H9 (cell line): Measurements from ENCODE around the gene GPN3. TPM values are rescaled to one million over a fixed set of nuclear protein-coding genes. Genes with fewer than 3 reads are reported as not detected.

Source experiments
- DNase-seq: peaks from one replicate; pipeline ENCODE4 v3.0.0-alpha.2; 2017
- H2AFZ ChIP-seq: one replicate; pipeline ENCODE4 v1.6.1; 2013; ENCODE audit warnings: mild to moderate bottlenecking, low read length, control low read depth, moderate library complexity
- H2AK5ac ChIP-seq: 2 replicates; pipeline ENCODE4 v1.6.1; 2013; ENCODE audit warnings: low read length, control low read depth, mixed read lengths; ENCODE audit not compliant: insufficient read length
- H2BK120ac ChIP-seq: one replicate; pipeline ENCODE4 v1.6.1; 2013; ENCODE audit warnings: low read depth, mild to moderate bottlenecking, low read length, control low read depth, inconsistent platforms; ENCODE audit not compliant: poor library complexity, severe bottlenecking
- H2BK12ac ChIP-seq: 2 replicates; pipeline ENCODE4 v1.6.1; 2013; ENCODE audit warnings: low read length, control low read depth, mixed read lengths, low read depth; ENCODE audit not compliant: insufficient read length
- H2BK15ac ChIP-seq: 2 replicates; pipeline ENCODE4 v1.6.1; 2013; ENCODE audit warnings: low read depth, low read length, control low read depth
- H2BK20ac ChIP-seq: one replicate; pipeline ENCODE4 v1.6.1; 2013; ENCODE audit warnings: low read depth, mild to moderate bottlenecking, low read length, control low read depth, inconsistent platforms; ENCODE audit not compliant: poor library complexity, severe bottlenecking
- H2BK5ac ChIP-seq: 2 replicates; pipeline ENCODE4 v1.6.1; 2013; ENCODE audit warnings: low read length, control low read depth, mixed read lengths; ENCODE audit not compliant: insufficient read length
- H3K14ac ChIP-seq: 2 replicates; pipeline ENCODE4 v1.6.1; 2013; ENCODE audit warnings: low read length, control low read depth; ENCODE audit not compliant: insufficient read depth
- H3K18ac ChIP-seq: 2 replicates; pipeline ENCODE4 v1.6.1; 2013; ENCODE audit warnings: low read depth, mild to moderate bottlenecking, mixed read lengths, low read length, control low read depth; ENCODE audit not compliant: insufficient read length
- H3K23ac ChIP-seq: 2 replicates; pipeline ENCODE4 v1.6.1; 2013; ENCODE audit warnings: low read length, control low read depth, mixed read lengths, low read depth; ENCODE audit not compliant: insufficient read length
- H3K23me2 ChIP-seq: 2 replicates; pipeline ENCODE4 v1.6.1; 2013; ENCODE audit warnings: low read depth, mild to moderate bottlenecking, mixed read lengths, low read length, control low read depth; ENCODE audit not compliant: insufficient read length, poor library complexity, severe bottlenecking
- H3K27ac ChIP-seq: 2 replicates; pipeline ENCODE4 v1.5.1; 2013; ENCODE audit warnings: low read length, control low read depth, mixed read lengths, low read depth; ENCODE audit not compliant: insufficient read length
- H3K27me3 ChIP-seq: 2 replicates; pipeline ENCODE4 v1.6.1; 2013; ENCODE audit warnings: low read length, control low read depth, inconsistent platforms; ENCODE audit not compliant: insufficient read depth
- H3K4ac ChIP-seq: 2 replicates; pipeline ENCODE4 v1.6.1; 2013; ENCODE audit warnings: low read depth, mild to moderate bottlenecking, control low read depth, inconsistent platforms, low read length, moderate library complexity
- H3K4me1 ChIP-seq: 2 replicates; pipeline ENCODE4 v1.6.1; 2013; ENCODE audit warnings: low read length, control low read depth, inconsistent platforms; ENCODE audit not compliant: insufficient read depth
- H3K4me2 ChIP-seq: 2 replicates; pipeline ENCODE4 v1.6.1; 2013; ENCODE audit warnings: low read length, control low read depth, mixed read lengths; ENCODE audit not compliant: insufficient read length, insufficient read depth
- H3K56ac ChIP-seq: 2 replicates; pipeline ENCODE4 v1.6.1; 2013; ENCODE audit warnings: low read depth, mild to moderate bottlenecking, mixed read lengths, low read length, control low read depth; ENCODE audit not compliant: insufficient read length
- H3K79me1 ChIP-seq: 2 replicates; pipeline ENCODE4 v1.6.1; 2013; ENCODE audit warnings: low read depth, mild to moderate bottlenecking, moderate library complexity, low read length, control low read depth, inconsistent platforms; ENCODE audit not compliant: insufficient read depth, poor library complexity, severe bottlenecking
- H3K79me2 ChIP-seq: 2 replicates; pipeline ENCODE4 v1.6.1; 2013; ENCODE audit warnings: low read length, control low read depth, inconsistent platforms; ENCODE audit not compliant: insufficient read depth
- H3K9ac ChIP-seq: 2 replicates; pipeline ENCODE4 v1.6.1; 2013; ENCODE audit warnings: low read length, control low read depth, mixed read lengths; ENCODE audit not compliant: insufficient read length; ENCODE audit errors: extremely low read depth
- H3K9me3 ChIP-seq: one replicate; pipeline ENCODE4 v1.6.1; 2013; ENCODE audit warnings: low read depth, low read length, inconsistent platforms; ENCODE audit not compliant: control insufficient read depth
- H3T11ph ChIP-seq: one replicate; pipeline ENCODE4 v1.6.1; 2013; ENCODE audit warnings: mild to moderate bottlenecking, low read length, control low read depth, inconsistent platforms
- H4K20me1 ChIP-seq: one replicate; pipeline ENCODE4 v1.6.1; 2013; ENCODE audit not compliant: control insufficient read depth, insufficient read length, insufficient read depth
- H4K5ac ChIP-seq: 2 replicates; pipeline ENCODE4 v1.6.1; 2013; ENCODE audit warnings: low read depth, mild to moderate bottlenecking, mixed read lengths, low read length, control low read depth; ENCODE audit not compliant: insufficient read length
- H4K8ac ChIP-seq: replicated peaks from 2 replicates; pipeline ENCODE4 v1.6.1; 2013; ENCODE audit warnings: low read length, control low read depth, mixed read lengths, low read depth; ENCODE audit not compliant: insufficient read length
- H4K91ac ChIP-seq: 2 replicates; pipeline ENCODE4 v1.6.1; 2013; ENCODE audit warnings: low read depth, mild to moderate bottlenecking, moderate library complexity, mixed read lengths, low read length, control low read depth; ENCODE audit not compliant: insufficient read length
- H3K27ac Mint-ChIP-seq, 3 experiments: 2 replicates in 2 of 3; 3 replicates in 1 of 3; pipeline ENCODE4 v1.8.0; 2020 to 2021; ENCODE audit warnings: mixed read lengths in 3 of 3, mild to moderate bottlenecking in 1 of 3, moderate library complexity in 1 of 3
- H3K27me3 Mint-ChIP-seq: 2 replicates; pipeline ENCODE4 v1.8.0; 2021; ENCODE audit warnings: low read depth, mild to moderate bottlenecking, moderate library complexity, mixed read lengths
- H3K36me3 Mint-ChIP-seq, 3 experiments: 2 replicates in 2 of 3; 3 replicates in 1 of 3; pipeline ENCODE4 v1.8.0; 2020 to 2021; ENCODE audit warnings: low read depth in 3 of 3, mixed read lengths in 3 of 3; ENCODE audit not compliant: insufficient read depth in 1 of 3
- H3K4me1 Mint-ChIP-seq, 2 experiments: 2 replicates each; pipeline ENCODE4 v1.8.0; 2020; ENCODE audit warnings: mixed read lengths in 2 of 2
- H3K4me3 Mint-ChIP-seq, 2 experiments: 2 replicates in 1 of 2; 3 replicates in 1 of 2; pipeline ENCODE4 v1.8.0; 2020 to 2021; ENCODE audit warnings: mild to moderate bottlenecking in 2 of 2, mixed read lengths in 2 of 2, moderate library complexity in 1 of 2
- H3K9me3 Mint-ChIP-seq, 2 experiments: 2 replicates in 1 of 2; 3 replicates in 1 of 2; pipeline ENCODE4 v1.8.0; 2020; ENCODE audit warnings: mild to moderate bottlenecking in 2 of 2, mixed read lengths in 2 of 2, moderate library complexity in 1 of 2
- WGBS: extraction: QIAGEN DNeasy Blood & Tissue Kit; methylation state at CpG from one replicate; pipeline ENCODE4 v1.1.7; 2013; ENCODE audit warnings: missing lambda C conversion rate, low lambda C conversion rate, mixed read lengths; ENCODE audit not compliant: insufficient read length; ENCODE audit errors: extremely low coverage; 5-methylcytosine and 5-hydroxymethylcytosine counted together
- total RNA-seq: library from RNA; stranded (reverse); gene quantifications from 2 replicates; pipeline ENCODE4 v1.2.1, GENCODE V29; 2021
- TF ChIP-seq, protein P1 (sequence below): fragments of 200-600 bp; sonication (generic); conservative IDR thresholded peaks from 3 replicates; pipeline ENCODE4 v1.8.0; 2021; ENCODE audit warnings: antibody characterized with exemption, mild to moderate bottlenecking

The GPN3 gene
- total RNA-seq, 1 experiment from 2014 or later, result 45.3 TPM

DNA sequence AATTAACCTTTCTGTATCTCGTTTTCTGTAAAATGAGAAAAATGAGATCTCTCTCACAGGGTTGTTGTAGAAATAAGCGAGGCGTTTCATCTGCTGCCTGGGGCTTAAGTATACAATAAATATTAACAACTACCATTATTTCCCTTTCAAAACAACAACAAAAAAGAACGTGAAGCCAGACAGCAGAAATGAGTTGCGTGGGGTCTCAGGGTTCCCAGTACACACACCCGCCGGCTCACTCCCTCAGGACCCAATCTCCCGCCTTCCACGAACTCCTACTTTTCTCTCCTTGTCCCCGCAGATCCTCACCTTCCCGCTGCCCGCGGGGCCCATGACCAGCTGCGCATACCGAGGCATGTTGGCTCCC is 227 bp downstream of the GPN3 start:
- H3K4me1 Mint-ChIP-seq, result peaks cover 13 to 23% of the 10 kb centered on the region in 2 experiments
- Histone ChIP-seq H3K23me2 (peaks cover 3% of the 10 kb centered on the region), H2BK15ac (no peak overlapping the region), H2AFZ (no peak overlapping the region), H3T11ph (no peak overlapping the region), H3K79me2 (peaks cover 12% of the 10 kb centered on the region; the same call in 1 of the 2 replicates), H3K56ac (no peak overlapping the region), H3K4me2 (peak overlapping the region; percentile 95), H4K91ac (no peak overlapping the region), H3K23ac (no peak overlapping the region), H2BK5ac (no peak overlapping the region), H4K5ac (no peak overlapping the region), H3K27me3 (no peaks in the 10 kb centered on the region), H2BK12ac (no peak overlapping the region), H3K27ac (no peak overlapping the region), H2BK120ac (no peak overlapping the region), H3K79me1 (no peaks in the 10 kb centered on the region), H3K14ac (no peak overlapping the region), H4K8ac (no peak overlapping the region), H3K4ac (no peak overlapping the region), H3K9ac (peak overlapping the region; percentile 83), H2BK20ac (no peak overlapping the region), H4K20me1 (no peaks in the 10 kb centered on the region), H3K4me1 (peaks cover 3% of the 10 kb centered on the region; the same call in 1 of the 2 replicates), H2AK5ac (no peak overlapping the region), H3K18ac (no peak overlapping the region), H3K9me3 (no peaks in the 10 kb centered on the region)
- H3K9me3 Mint-ChIP-seq, result peaks cover 0 to 6% of the 10 kb centered on the region in 2 experiments; a peak in 2 of 5 replicates
- peak overlapping the region; percentile 98 to 99 for H3K4me3 Mint-ChIP-seq
- TF ChIP-seq, protein P1, sequence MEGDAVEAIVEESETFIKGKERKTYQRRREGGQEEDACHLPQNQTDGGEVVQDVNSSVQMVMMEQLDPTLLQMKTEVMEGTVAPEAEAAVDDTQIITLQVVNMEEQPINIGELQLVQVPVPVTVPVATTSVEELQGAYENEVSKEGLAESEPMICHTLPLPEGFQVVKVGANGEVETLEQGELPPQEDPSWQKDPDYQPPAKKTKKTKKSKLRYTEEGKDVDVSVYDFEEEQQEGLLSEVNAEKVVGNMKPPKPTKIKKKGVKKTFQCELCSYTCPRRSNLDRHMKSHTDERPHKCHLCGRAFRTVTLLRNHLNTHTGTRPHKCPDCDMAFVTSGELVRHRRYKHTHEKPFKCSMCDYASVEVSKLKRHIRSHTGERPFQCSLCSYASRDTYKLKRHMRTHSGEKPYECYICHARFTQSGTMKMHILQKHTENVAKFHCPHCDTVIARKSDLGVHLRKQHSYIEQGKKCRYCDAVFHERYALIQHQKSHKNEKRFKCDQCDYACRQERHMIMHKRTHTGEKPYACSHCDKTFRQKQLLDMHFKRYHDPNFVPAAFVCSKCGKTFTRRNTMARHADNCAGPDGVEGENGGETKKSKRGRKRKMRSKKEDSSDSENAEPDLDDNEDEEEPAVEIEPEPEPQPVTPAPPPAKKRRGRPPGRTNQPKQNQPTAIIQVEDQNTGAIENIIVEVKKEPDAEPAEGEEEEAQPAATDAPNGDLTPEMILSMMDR, result no peak
- no peak for DNase-seq
- H3K36me3 Mint-ChIP-seq, result peaks cover 12 to 42% (median 32%) of the 10 kb centered on the region in 3 experiments
- peak overlapping the region; percentile 98 to 100 (median 100) for H3K27ac Mint-ChIP-seq
- no peaks in the 10 kb centered on the region for H3K27me3 Mint-ChIP-seq
- WGBS, result no CpG with 5 or more reads among the region's 15 CpGs
